GM19372 (cell line): Measurements from ENCODE around the gene CCDC32.
"Not testable (repeated sequence)": the region's sequence is repeated elsewhere in the genome, so short reads cannot be mapped to it uniquely, and the experiment has no call there.

Experiments
- ATAC-seq: cut with Tn5 transposase; IDR thresholded peaks from one replicate; pipeline ENCODE4 v1.9.1; 2021; ENCODE audit warnings: mild to moderate bottlenecking, low read depth, moderate library complexity; ENCODE audit not compliant: unreplicated experiment

The CCDC32 gene

GRCh38 chr15:40564591-40565332, at the start of gene CCDC32:
Gene CCDC32 (minus strand): TSS chr15:40565042. CDS start chr15:40563015, 2,027 bp downstream.
- ATAC-seq, result peak; percentile 93

- ATAC-seq, result no peak
Observed at GRCh38 chr15:40613080-40613479, 48.2 kb upstream of the CCDC32 start.

GRCh38 chr15:40603935-40604334, 39.1 kb upstream of the CCDC32 start:
- no peak for ATAC-seq

- ATAC-seq, result no peak
Observed at GRCh38 chr15:40600956-40601355, 36.1 kb upstream of the CCDC32 start.

GRCh38 chr15:40598672-40599071, 33.8 kb upstream of the CCDC32 start:
- no peak for ATAC-seq

GRCh38 chr15:40598126-40598525, 33.3 kb upstream of the CCDC32 start:
- ATAC-seq, result no peak

GRCh38 chr15:40597024-40597423, 32.2 kb upstream of the CCDC32 start:
- ATAC-seq, result no peak

- no peak for ATAC-seq
Observed at GRCh38 chr15:40595773-40596172, 30.9 kb upstream of the CCDC32 start.

GRCh38 chr15:40595219-40595618, 30.4 kb upstream of the CCDC32 start:
- ATAC-seq, result no peak

- ATAC-seq, result peak; percentile 36
Observed at GRCh38 chr15:40594429-40594836, 29.6 kb upstream of the CCDC32 start.

- ATAC-seq, result peak; percentile 57
Observed at GRCh38 chr15:40593588-40594428, 29.0 kb upstream of the CCDC32 start, which contains the start of gene KNL1. Gene KNL1 (plus strand): TSS chr15:40594249. CDS start chr15:40602932, 8,683 bp downstream.

GRCh38 chr15:40593165-40593564, 28.3 kb upstream of the CCDC32 start:
- no peak for ATAC-seq

GRCh38 chr15:40591389-40591788, 26.5 kb upstream of the CCDC32 start:
- no peak for ATAC-seq

- no peak for ATAC-seq
Observed at GRCh38 chr15:40590667-40591050, 25.8 kb upstream of the CCDC32 start.

GRCh38 chr15:40584191-40584590, 19.3 kb upstream of the CCDC32 start:
- no peak for ATAC-seq

- ATAC-seq, result no peak
Observed at GRCh38 chr15:40582726-40583246, 17.9 kb upstream of the CCDC32 start.

- not testable (repeated sequence) for ATAC-seq
Observed at GRCh38 chr15:40581796-40582195, 17.0 kb upstream of the CCDC32 start.

- no peak for ATAC-seq
Observed at GRCh38 chr15:40578892-40579291, 14.1 kb upstream of the CCDC32 start.

- ATAC-seq, result not testable (repeated sequence)
Observed at GRCh38 chr15:40576914-40577313, 12.1 kb upstream of the CCDC32 start.

GRCh38 chr15:40575113-40575512, 10.3 kb upstream of the CCDC32 start:
- no peak for ATAC-seq
